PFSK-1 (cell line): ENCODE results near the gene LAD1.

ENCODE experiments used
- FOXP2 ChIP-seq: optimal IDR thresholded peaks from 2 replicates; pipeline ENCODE3; 2011; ENCODE audit warnings: borderline replicate concordance, control low read depth, inconsistent platforms; ENCODE audit not compliant: insufficient read depth; ENCODE audit errors: extremely low read length, extremely low read depth
- POLR2AphosphoS5 ChIP-seq: IDR thresholded peaks from 2 replicates; pipeline ENCODE4 v1.6.1; 2012; ENCODE audit warnings: low read depth, mild to moderate bottlenecking, control low read depth, low read length, moderate library complexity
- TAF1 ChIP-seq: IDR thresholded peaks from 2 replicates; pipeline ENCODE4 v1.6.1; 2012; ENCODE audit warnings: low read length, control low read depth, borderline replicate concordance; ENCODE audit not compliant: insufficient read depth

DNA sequence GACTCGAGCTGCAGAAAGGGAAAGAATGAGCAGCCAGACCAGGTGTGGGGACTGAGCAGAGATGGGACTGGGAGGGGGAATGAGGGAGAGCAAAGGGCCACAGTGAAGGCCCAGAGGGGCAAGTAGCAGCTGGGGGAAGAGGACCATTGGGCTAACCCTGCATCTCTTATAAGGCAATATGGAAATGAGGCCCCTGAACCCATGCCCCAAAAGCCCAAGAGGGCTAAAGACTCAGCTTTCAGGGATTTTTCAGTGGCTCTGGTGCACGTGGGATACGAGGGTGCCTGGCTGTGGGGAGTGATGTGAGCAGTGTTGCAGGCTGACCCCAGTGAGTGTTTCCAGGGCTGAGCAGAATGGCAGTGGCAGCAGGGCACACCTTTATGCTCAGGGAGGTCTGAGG is 22.9 kb upstream of the LAD1 start:
- TF ChIP-seq POLR2AphosphoS5 (no peak), TAF1 (no peak), FOXP2 (no peak)
